HepG2 (cell line): Measurements from ENCODE around the gene NFKB2. TPM values are rescaled to one million over a fixed set of nuclear protein-coding genes. Genes with fewer than 3 reads are reported as not detected.

Source experiments
- AFF4 ChIP-seq: sonication (generic); formaldehyde crosslinking; IDR thresholded peaks from 2 replicates; pipeline ENCODE4 v1.4.0; 2020; ENCODE audit warnings: missing genetic modification reagents
- CHCHD3 ChIP-seq: sonication (generic); formaldehyde crosslinking; IDR thresholded peaks from 2 replicates; pipeline ENCODE4 v1.8.0; 2022; ENCODE audit warnings: mild to moderate bottlenecking, missing genetic modification reagents, moderate library complexity
- GATA4 ChIP-seq: sonication (generic); IDR thresholded peaks from 2 replicates; pipeline ENCODE4 v1.6.1; 2016; ENCODE audit warnings: antibody characterized with exemption, low read depth, borderline replicate concordance
- MED13 ChIP-seq: sonication (generic); formaldehyde crosslinking; IDR thresholded peaks from 2 replicates; pipeline ENCODE4 v1.5.0; 2020; ENCODE audit warnings: missing genetic modification reagents
- MIER2 ChIP-seq: IDR thresholded peaks from 2 replicates; pipeline ENCODE4 v1.6.1; 2016; ENCODE audit warnings: missing biosample characterization, missing genetic modification reagents
- NFAT5 ChIP-seq: sonication (generic); formaldehyde crosslinking; IDR thresholded peaks from 2 replicates; pipeline ENCODE4 v1.4.0; 2020; ENCODE audit warnings: missing genetic modification reagents
- NFYB ChIP-seq: sonication (generic); formaldehyde crosslinking; IDR thresholded peaks from 2 replicates; pipeline ENCODE4 v1.4.0; 2020; ENCODE audit warnings: missing genetic modification reagents
- RARA ChIP-seq: IDR thresholded peaks from 2 replicates; pipeline ENCODE4 v1.6.1; 2016; ENCODE audit warnings: missing genetic modification reagents, missing compliant biosample characterization
- RBFOX2 ChIP-seq: fragments of 200-400 bp; formaldehyde crosslinking; IDR thresholded peaks from 2 replicates; pipeline ENCODE4 v1.6.1; 2017; ENCODE audit warnings: low read depth, mild to moderate bottlenecking, low read length
- RBM39 ChIP-seq: fragments of 200-400 bp; formaldehyde crosslinking; IDR thresholded peaks from one replicate; pipeline ENCODE4 v1.6.1; 2018; ENCODE audit warnings: antibody characterized with exemption, mild to moderate bottlenecking, low read depth, low read length; ENCODE audit not compliant: poor library complexity, severe bottlenecking
- SKIL ChIP-seq: sonication (generic); formaldehyde crosslinking; IDR thresholded peaks from 2 replicates; pipeline ENCODE4 v1.8.0; 2022; ENCODE audit warnings: missing genetic modification reagents, mild to moderate bottlenecking, moderate library complexity, borderline replicate concordance
- SP4 ChIP-seq: sonication (generic); formaldehyde crosslinking; IDR thresholded peaks from 2 replicates; pipeline ENCODE4 v1.8.1; 2023; ENCODE audit warnings: mild to moderate bottlenecking, missing genetic modification reagents
- TBP ChIP-seq: sonication (generic); formaldehyde crosslinking; IDR thresholded peaks from 2 replicates; pipeline ENCODE4 v1.5.0; 2020; ENCODE audit warnings: missing genetic modification reagents
- ZBTB21 ChIP-seq: sonication (generic); formaldehyde crosslinking; IDR thresholded peaks from 2 replicates; pipeline ENCODE4 v1.4.0; 2020; ENCODE audit warnings: missing genetic modification reagents
- ZNF274 ChIP-seq: sonication (generic); formaldehyde crosslinking; IDR thresholded peaks from 2 replicates; pipeline ENCODE4 v1.5.1; 2020; ENCODE audit warnings: mild to moderate bottlenecking, missing genetic modification reagents
- ZNF770 ChIP-seq: sonication (generic); formaldehyde crosslinking; IDR thresholded peaks from 2 replicates; pipeline ENCODE4 v1.5.0; 2020; ENCODE audit warnings: mild to moderate bottlenecking, missing genetic modification reagents
- polyA plus RNA-seq, 8 experiments: library from polyadenylated mRNA; depleted of rRNA in 3 of 8; stranded (reverse) in 7 of 8; unstranded in 1 of 8; fragments of >200 nt; fragmentation: Illumina TruSeq in 4 of 8; extraction: Trizol in 4 of 8; gene quantifications; 2 replicates each; pipeline versions ENCODE4 v1.2.1 to v1.2.3, GENCODE V29; 2011 to 2016; ENCODE audit warnings: low read depth in 4 of 8, missing spikeins in 1 of 8, mixed read lengths in 1 of 8; ENCODE audit not compliant: insufficient read depth in 1 of 8
- total RNA-seq, 5 experiments: library from RNA; depleted of rRNA; stranded (reverse); fragments of >200 nt; fragmentation: Illumina TruSeq; extraction: Trizol; gene quantifications; 2 replicates each; pipeline ENCODE4 v1.2.3, GENCODE V29; 2016; ENCODE audit warnings: low read depth in 1 of 5

The NFKB2 gene
- total and polyA plus RNA-seq, 2 of the 13 experiments (the other 11 are each of a cell fraction or from before 2014, with no cell fraction given): 7.7 to 12.5 TPM

- TF ChIP-seq ZNF770 (CRISPR knock-in tag) (no peak), RARA (CRISPR knock-in tag) (no peak), SP4 (CRISPR knock-in tag) (no peak), ZBTB21 (CRISPR knock-in tag) (no peak), NFAT5 (CRISPR knock-in tag) (no peak), CHCHD3 (CRISPR knock-in tag) (no peak), NFYB (no peak), MIER2 (CRISPR knock-in tag) (no peak), RBFOX2 (no peak), RBM39 (no peak), SKIL (no peak), GATA4 (no peak), ZNF274 (no peak), AFF4 (CRISPR knock-in tag) (no peak), MED13 (CRISPR knock-in tag) (no peak), TBP (CRISPR knock-in tag) (no peak)
Observed at GRCh38 chr10:102449321-102450123, 54.0 kb downstream of the NFKB2 start (continued).
